Endodermal cell (in vitro differentiated cells): ENCODE results near the gene ZNF195. TPM values are rescaled to one million over a fixed set of nuclear protein-coding genes. Genes with fewer than 3 reads are reported as not detected.

Source experiments
- DNase-seq: peaks from one replicate; pipeline ENCODE4 v3.0.0-alpha.2; 2017
- H3K27ac ChIP-seq: 2 replicates; pipeline ENCODE4 v1.5.1; 2013; ENCODE audit warnings: mild to moderate bottlenecking, low read depth, low read length, moderate library complexity
- H3K27me3 ChIP-seq: 2 replicates; pipeline ENCODE4 v1.6.1; 2013; ENCODE audit warnings: mild to moderate bottlenecking, low read length, moderate library complexity; ENCODE audit not compliant: insufficient read depth, control insufficient read depth, poor library complexity, severe bottlenecking
- H3K36me3 ChIP-seq: 2 replicates; pipeline ENCODE4 v1.7.0; 2013; ENCODE audit warnings: mild to moderate bottlenecking, low read length, moderate library complexity; ENCODE audit not compliant: control insufficient read depth, insufficient read depth
- H3K4me1 ChIP-seq: one replicate; pipeline ENCODE4 v1.7.0; 2013; ENCODE audit warnings: low read length; ENCODE audit not compliant: control insufficient read depth, insufficient read depth
- H3K4me3 ChIP-seq: 2 replicates; pipeline ENCODE4 v1.5.1; 2013; ENCODE audit warnings: mild to moderate bottlenecking, low read length, moderate library complexity
- H3K9ac ChIP-seq: 2 replicates; pipeline ENCODE4 v1.6.1; 2013; ENCODE audit warnings: mild to moderate bottlenecking, low read length, moderate library complexity; ENCODE audit not compliant: poor library complexity, severe bottlenecking; ENCODE audit errors: extremely low read depth
- H3K9me3 ChIP-seq: 2 replicates; pipeline ENCODE4 v1.6.1; 2013; ENCODE audit warnings: mild to moderate bottlenecking, low read length, moderate library complexity; ENCODE audit not compliant: control insufficient read depth
- H3K27ac Mint-ChIP-seq: 2 replicates; pipeline ENCODE4 v1.8.0; 2020; ENCODE audit warnings: mixed read lengths
- H3K27me3 Mint-ChIP-seq: 2 replicates; pipeline ENCODE4 v1.8.0; 2021; ENCODE audit warnings: mild to moderate bottlenecking, mixed read lengths; ENCODE audit not compliant: insufficient read depth
- H3K36me3 Mint-ChIP-seq: 2 replicates; pipeline ENCODE4 v1.8.0; 2020; ENCODE audit warnings: low read depth, mixed read lengths
- H3K4me1 Mint-ChIP-seq: 2 replicates; pipeline ENCODE4 v1.8.0; 2020; ENCODE audit warnings: mixed read lengths
- H3K4me3 Mint-ChIP-seq: 2 replicates; pipeline ENCODE4 v1.8.0; 2020; ENCODE audit warnings: mild to moderate bottlenecking, moderate library complexity, mixed read lengths
- H3K9me3 Mint-ChIP-seq: 2 replicates; pipeline ENCODE4 v1.8.0; 2020; ENCODE audit warnings: mild to moderate bottlenecking, mixed read lengths
- CTCF ChIP-seq: fragments of 200-600 bp; sonication (generic); conservative IDR thresholded peaks from 2 replicates; pipeline ENCODE4 v1.5.0; 2021; ENCODE audit warnings: antibody characterized with exemption, mild to moderate bottlenecking
- WGBS, 2 experiments: methylation state at CpG; one replicate each; pipeline versions ENCODE4 v1.1.5 to v1.1.7; 2013; ENCODE audit warnings: missing lambda C conversion rate in 2 of 2, mixed read lengths in 1 of 2; ENCODE audit not compliant: insufficient coverage in 1 of 2, insufficient read length in 1 of 2; 5-methylcytosine and 5-hydroxymethylcytosine counted together
- total RNA-seq, 2 donors: library from RNA; stranded (reverse); fragmentation: NEBNext Ultra II Directional in 1 of 2; extraction: Animal tissue kit (Norgen Biotek cat#: 25700) in 1 of 2; gene quantifications; 2 replicates in 1 of 2; 3 replicates in 1 of 2; pipeline ENCODE4 v1.2.1, GENCODE V29; 2021

ZNF195 gene
- total RNA-seq, 2 donors from 2014 or later: 47.2 to 65.1 TPM

- no peak overlapping the region for H3K27ac ChIP-seq
- TF ChIP-seq CTCF: no peak
- no peaks in the 10 kb centered on the region for H3K4me1 ChIP-seq
- DNase-seq: no peak
- Mint-ChIP-seq H3K27me3 (no peaks in the 10 kb centered on the region), H3K36me3 (peaks cover 54% of the 10 kb centered on the region), H3K9me3 (no peaks in the 10 kb centered on the region), H3K4me1 (no peaks in the 10 kb centered on the region), H3K4me3 (no peak overlapping the region), H3K27ac (no peak overlapping the region)
- H3K4me3 ChIP-seq: no peak overlapping the region
- WGBS, 2 experiments: 97 to 98% methylated on average over 8 to 10 of the region's 10 CpGs
- peaks cover 63% of the 10 kb centered on the region for H3K9me3 ChIP-seq
- H3K9ac ChIP-seq: no peak overlapping the region
- no peaks in the 10 kb centered on the region for H3K27me3 ChIP-seq
- H3K36me3 ChIP-seq: peaks cover 47% of the 10 kb centered on the region
Observed at GRCh38 chr11:3356858-3357257, 22.1 kb downstream of the ZNF195 start.

GRCh38 chr11:3353066-3353465 is 25.9 kb downstream of the ZNF195 start:
- no peaks in the 10 kb centered on the region for H3K4me1 Mint-ChIP-seq
- no peak overlapping the region for H3K27ac Mint-ChIP-seq
- no peak overlapping the region for H3K4me3 Mint-ChIP-seq
- Histone ChIP-seq H3K9ac (no peak overlapping the region), H3K27ac (no peak overlapping the region), H3K4me3 (no peak overlapping the region), H3K9me3 (peaks cover 25% of the 10 kb centered on the region), H3K4me1 (no peaks in the 10 kb centered on the region), H3K27me3 (no peaks in the 10 kb centered on the region), H3K36me3 (peaks cover 9% of the 10 kb centered on the region)
- no peak for TF ChIP-seq CTCF
- H3K36me3 Mint-ChIP-seq: peaks cover 17% of the 10 kb centered on the region
- no peak for DNase-seq
- 94 to 97% methylated on average over 4 to 5 of the region's 5 CpGs for WGBS, 2 experiments
- peaks cover 2% of the 10 kb centered on the region for H3K27me3 Mint-ChIP-seq
- H3K9me3 Mint-ChIP-seq: no peaks in the 10 kb centered on the region

GRCh38 chr11:3347127-3347526 is 31.8 kb downstream of the ZNF195 start:
- Mint-ChIP-seq H3K4me3 (no peak overlapping the region), H3K9me3 (peaks cover 5% of the 10 kb centered on the region), H3K27ac (no peak overlapping the region), H3K4me1 (peaks cover 5% of the 10 kb centered on the region), H3K27me3 (peaks cover 2% of the 10 kb centered on the region), H3K36me3 (peaks cover 2% of the 10 kb centered on the region)
- Histone ChIP-seq H3K27ac (no peak overlapping the region), H3K36me3 (no peaks in the 10 kb centered on the region), H3K9me3 (peaks cover 9% of the 10 kb centered on the region), H3K4me3 (no peak overlapping the region), H3K4me1 (no peaks in the 10 kb centered on the region), H3K9ac (no peak overlapping the region), H3K27me3 (no peaks in the 10 kb centered on the region)
- DNase-seq: no peak
- TF ChIP-seq CTCF: no peak
- 100% methylated on average over 1 of the region's 1 CpG; no CpG with 5 or more reads in 1 of the 2 experiments for WGBS, 2 experiments
